HepG2 (cell line): ENCODE results near the gene TMBIM1. TPM values are rescaled to one million over a fixed set of nuclear protein-coding genes. Genes with fewer than 3 reads are reported as not detected.
A peak's percentile ranks its signal among the peaks of the same experiment; 100 is the strongest.
"Not testable (repeated sequence)": the region's sequence is repeated elsewhere in the genome, so short reads cannot be mapped to it uniquely, and the experiment has no call there.

Experiments
- ELF3 ChIP-seq: IDR thresholded peaks from 2 replicates; pipeline ENCODE4 v1.6.1; 2016; ENCODE audit warnings: missing genetic modification reagents, missing compliant biosample characterization
- HHEX ChIP-seq: IDR thresholded peaks from 2 replicates; pipeline ENCODE4 v1.6.1; 2016; ENCODE audit warnings: control low read depth
- HNF4A ChIP-seq: sonication (generic); formaldehyde crosslinking; IDR thresholded peaks from 2 replicates; pipeline ENCODE4 v1.4.0; 2020; ENCODE audit warnings: missing genetic modification reagents
- LCORL ChIP-seq, 2 experiments: fragments of 450-650 bp in 1 of 2; sonication (generic) in 1 of 2; formaldehyde crosslinking in 1 of 2; IDR thresholded peaks; 2 replicates each; pipeline versions ENCODE4 v1.5.0 to v1.6.1; 2017 to 2020; ENCODE audit warnings: antibody characterized with exemption in 1 of 2, missing genetic modification reagents in 1 of 2
- MAZ ChIP-seq, 2 experiments: sonication (generic) in 1 of 2; formaldehyde crosslinking in 1 of 2; IDR thresholded peaks; 2 replicates each; pipeline versions ENCODE4 v1.5.0 to v1.6.1; 2012 to 2020; ENCODE audit warnings: low read depth in 2 of 2, mild to moderate bottlenecking in 2 of 2, borderline replicate concordance in 1 of 2, improper control_type of control experiment in 1 of 2, low read length in 1 of 2, missing genetic modification reagents in 1 of 2, moderate library complexity in 1 of 2
- MEIS1 ChIP-seq: sonication (generic); formaldehyde crosslinking; IDR thresholded peaks from 2 replicates; pipeline ENCODE4 v1.9.0; 2021; ENCODE audit warnings: mild to moderate bottlenecking, missing genetic modification reagents, moderate library complexity, borderline replicate concordance
- MIER3 ChIP-seq: IDR thresholded peaks from 2 replicates; pipeline ENCODE4 v1.6.1; 2016; ENCODE audit warnings: missing compliant biosample characterization, borderline replicate concordance
- MIXL1 ChIP-seq: IDR thresholded peaks from 2 replicates; pipeline ENCODE4 v1.6.1; 2016
- PHF21A ChIP-seq: sonication (generic); formaldehyde crosslinking; IDR thresholded peaks from 2 replicates; pipeline ENCODE4 v1.5.0; 2020; ENCODE audit warnings: mild to moderate bottlenecking, missing genetic modification reagents
- SAP130 ChIP-seq: IDR thresholded peaks from 2 replicates; pipeline ENCODE4 v1.6.1; 2016; ENCODE audit warnings: low read depth
- SOX5 ChIP-seq: IDR thresholded peaks from 2 replicates; pipeline ENCODE4 v1.6.1; 2016; ENCODE audit warnings: borderline replicate concordance
- ZNF335 ChIP-seq: sonication (generic); formaldehyde crosslinking; IDR thresholded peaks from 2 replicates; pipeline ENCODE4 v1.4.0; 2020; ENCODE audit warnings: missing genetic modification reagents
- ZNF747 ChIP-seq: sonication (generic); formaldehyde crosslinking; IDR thresholded peaks from 2 replicates; pipeline ENCODE4 v1.8.1; 2023; ENCODE audit warnings: missing genetic modification reagents, mild to moderate bottlenecking, borderline replicate concordance
- ZSCAN25 ChIP-seq: sonication (generic); formaldehyde crosslinking; IDR thresholded peaks from 2 replicates; pipeline ENCODE4 v1.8.0; 2022; ENCODE audit warnings: mild to moderate bottlenecking, missing genetic modification reagents
- polyA plus RNA-seq, 8 experiments: library from polyadenylated mRNA; depleted of rRNA in 3 of 8; stranded (reverse) in 7 of 8; unstranded in 1 of 8; fragments of >200 nt; fragmentation: Illumina TruSeq in 4 of 8; extraction: Trizol in 4 of 8; gene quantifications; 2 replicates each; pipeline versions ENCODE4 v1.2.1 to v1.2.3, GENCODE V29; 2011 to 2016; ENCODE audit warnings: low read depth in 4 of 8, missing spikeins in 1 of 8, mixed read lengths in 1 of 8; ENCODE audit not compliant: insufficient read depth in 1 of 8
- total RNA-seq, 5 experiments: library from RNA; depleted of rRNA; stranded (reverse); fragments of >200 nt; fragmentation: Illumina TruSeq; extraction: Trizol; gene quantifications; 2 replicates each; pipeline ENCODE4 v1.2.3, GENCODE V29; 2016; ENCODE audit warnings: low read depth in 1 of 5
- TF ChIP-seq, protein P1 (sequence below): sonication (generic); formaldehyde crosslinking; IDR thresholded peaks from 2 replicates; pipeline ENCODE4 v1.4.0; 2020; ENCODE audit warnings: missing genetic modification reagents
- TF ChIP-seq, protein P2 (sequence below): IDR thresholded peaks from 2 replicates; pipeline ENCODE4 v1.6.1; 2016; ENCODE audit warnings: mild to moderate bottlenecking
- TF ChIP-seq, protein P3 (sequence below), 2 experiments: fragments of 450-650 bp in 1 of 2; sonication (generic) in 1 of 2; formaldehyde crosslinking; IDR thresholded peaks; 2 replicates each; pipeline versions ENCODE4 v1.5.0 to v1.8.0; 2020 to 2022; ENCODE audit warnings: mild to moderate bottlenecking in 1 of 2, missing genetic modification reagents in 1 of 2

The TMBIM1 gene
- total and polyA plus RNA-seq, 2 of the 13 experiments (the other 11 are each of a cell fraction or from before 2014, with no cell fraction given): 127 to 139 TPM

DNA sequence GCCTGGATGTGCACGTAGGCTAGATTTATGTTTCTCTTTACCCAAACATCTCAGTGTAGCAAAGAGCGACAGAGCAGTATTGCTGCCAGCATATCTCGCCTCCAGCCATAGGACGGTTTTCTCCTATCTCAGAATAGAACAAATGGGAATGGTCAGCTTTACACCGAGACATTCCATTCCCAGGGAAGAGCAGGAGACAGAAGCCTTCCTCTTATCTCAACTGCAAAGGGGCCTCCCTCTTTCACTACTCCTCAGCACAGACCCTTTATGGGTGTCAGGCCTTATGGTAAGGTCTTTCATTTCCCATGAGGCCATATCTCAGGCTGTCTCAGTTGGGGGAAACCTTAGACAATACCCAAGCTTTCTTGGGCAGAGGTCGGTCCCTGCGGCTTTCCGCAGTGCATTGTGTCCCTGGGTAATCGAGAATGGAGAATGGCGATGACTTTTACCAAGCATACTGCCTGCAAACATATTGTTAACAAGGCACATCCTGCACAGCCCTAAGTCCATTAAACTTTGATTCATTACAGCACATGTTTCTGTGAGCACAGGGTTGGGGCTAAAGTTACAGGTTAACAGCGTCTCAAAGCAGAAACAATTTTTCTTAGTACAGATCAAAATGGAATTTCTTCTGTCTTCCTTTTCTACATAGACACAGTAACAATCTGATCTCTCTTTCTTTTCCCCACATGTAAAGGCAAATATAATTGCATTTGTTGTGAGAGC is 19.4 kb upstream of the TMBIM1 start (continued):
- TF ChIP-seq, protein P1, sequence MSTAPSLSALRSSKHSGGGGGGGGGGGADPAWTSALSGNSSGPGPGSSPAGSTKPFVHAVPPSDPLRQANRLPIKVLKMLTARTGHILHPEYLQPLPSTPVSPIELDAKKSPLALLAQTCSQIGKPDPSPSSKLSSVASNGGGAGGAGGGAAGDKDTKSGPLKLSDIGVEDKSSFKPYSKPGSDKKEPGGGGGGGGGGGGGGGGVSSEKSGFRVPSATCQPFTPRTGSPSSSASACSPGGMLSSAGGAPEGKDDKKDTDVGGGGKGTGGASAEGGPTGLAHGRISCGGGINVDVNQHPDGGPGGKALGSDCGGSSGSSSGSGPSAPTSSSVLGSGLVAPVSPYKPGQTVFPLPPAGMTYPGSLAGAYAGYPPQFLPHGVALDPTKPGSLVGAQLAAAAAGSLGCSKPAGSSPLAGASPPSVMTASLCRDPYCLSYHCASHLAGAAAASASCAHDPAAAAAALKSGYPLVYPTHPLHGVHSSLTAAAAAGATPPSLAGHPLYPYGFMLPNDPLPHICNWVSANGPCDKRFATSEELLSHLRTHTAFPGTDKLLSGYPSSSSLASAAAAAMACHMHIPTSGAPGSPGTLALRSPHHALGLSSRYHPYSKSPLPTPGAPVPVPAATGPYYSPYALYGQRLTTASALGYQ: peak; percentile 9; the same call in 1 of the 2 replicates
- TF ChIP-seq HNF4A (CRISPR knock-in tag) (peak; percentile 26; the same call in 1 of the 2 replicates), ELF3 (CRISPR knock-in tag) (0 out of 2 replicates have a peak, but pooled peaks have one; percentile 11), MIXL1 (CRISPR knock-in tag) (peak; percentile 18; the same call in 1 of the 2 replicates), LCORL (CRISPR knock-in tag; IDR thresholded peaks at IDR 0.05) (peak; percentile 20; the same call in 1 of the 2 replicates), ZNF335 (CRISPR knock-in tag) (peak; percentile 6; the same call in 1 of the 2 replicates), SOX5 (CRISPR knock-in tag) (peak; percentile 1; the same call in 1 of the 2 replicates), ZSCAN25 (0 out of 2 replicates have a peak, but pooled peaks have one; percentile 1), HHEX (peak; percentile 14; the same call in 1 of the 2 replicates), MIER3 (CRISPR knock-in tag) (0 out of 2 replicates have a peak, but pooled peaks have one; percentile 11), PHF21A (CRISPR knock-in tag) (peak; percentile 41; the same call in 1 of the 2 replicates), ZNF747 (CRISPR knock-in tag) (peak; percentile 53; the same call in 1 of the 2 replicates), MAZ (CRISPR knock-in tag; IDR thresholded peaks at IDR 0.05; ENCODE audit: low read depth) (peak; percentile 18; the same call in 1 of the 2 replicates), SAP130 (peak; percentile 59), MEIS1 (CRISPR knock-in tag) (peak; percentile 21; the same call in 1 of the 2 replicates)
- not testable (repeated sequence) for TF ChIP-seq LCORL (IDR thresholded peaks at IDR 0.05); MAZ (IDR thresholded peaks at IDR 0.05; ENCODE audit: borderline replicate concordance, low read depth, low read length)
- TF ChIP-seq, protein P2, sequence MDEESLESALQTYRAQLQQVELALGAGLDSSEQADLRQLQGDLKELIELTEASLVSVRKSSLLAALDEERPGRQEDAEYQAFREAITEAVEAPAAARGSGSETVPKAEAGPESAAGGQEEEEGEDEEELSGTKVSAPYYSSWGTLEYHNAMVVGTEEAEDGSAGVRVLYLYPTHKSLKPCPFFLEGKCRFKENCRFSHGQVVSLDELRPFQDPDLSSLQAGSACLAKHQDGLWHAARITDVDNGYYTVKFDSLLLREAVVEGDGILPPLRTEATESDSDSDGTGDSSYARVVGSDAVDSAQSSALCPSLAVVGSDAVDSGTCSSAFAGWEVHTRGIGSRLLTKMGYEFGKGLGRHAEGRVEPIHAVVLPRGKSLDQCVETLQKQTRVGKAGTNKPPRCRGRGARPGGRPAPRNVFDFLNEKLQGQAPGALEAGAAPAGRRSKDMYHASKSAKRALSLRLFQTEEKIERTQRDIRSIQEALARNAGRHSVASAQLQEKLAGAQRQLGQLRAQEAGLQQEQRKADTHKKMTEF (CRISPR knock-in tag): peak; percentile 16; the same call in 1 of the 2 replicates
- TF ChIP-seq, protein P3, sequence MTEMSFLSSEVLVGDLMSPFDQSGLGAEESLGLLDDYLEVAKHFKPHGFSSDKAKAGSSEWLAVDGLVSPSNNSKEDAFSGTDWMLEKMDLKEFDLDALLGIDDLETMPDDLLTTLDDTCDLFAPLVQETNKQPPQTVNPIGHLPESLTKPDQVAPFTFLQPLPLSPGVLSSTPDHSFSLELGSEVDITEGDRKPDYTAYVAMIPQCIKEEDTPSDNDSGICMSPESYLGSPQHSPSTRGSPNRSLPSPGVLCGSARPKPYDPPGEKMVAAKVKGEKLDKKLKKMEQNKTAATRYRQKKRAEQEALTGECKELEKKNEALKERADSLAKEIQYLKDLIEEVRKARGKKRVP (CRISPR knock-in tag; IDR thresholded peaks at IDR 0.05): 0 out of 4 replicates have a peak, but pooled peaks of 1 of the 2 experiments have one; percentile 24
